Measurements from ENCODE around the gene OR6B2. TPM values are rescaled to one million over a fixed set of nuclear protein-coding genes. Genes with fewer than 3 reads are reported as not detected.

OR6B2 gene
- total and polyA plus RNA-seq, 2 experiments from 2014 or later: not detected

DNA sequence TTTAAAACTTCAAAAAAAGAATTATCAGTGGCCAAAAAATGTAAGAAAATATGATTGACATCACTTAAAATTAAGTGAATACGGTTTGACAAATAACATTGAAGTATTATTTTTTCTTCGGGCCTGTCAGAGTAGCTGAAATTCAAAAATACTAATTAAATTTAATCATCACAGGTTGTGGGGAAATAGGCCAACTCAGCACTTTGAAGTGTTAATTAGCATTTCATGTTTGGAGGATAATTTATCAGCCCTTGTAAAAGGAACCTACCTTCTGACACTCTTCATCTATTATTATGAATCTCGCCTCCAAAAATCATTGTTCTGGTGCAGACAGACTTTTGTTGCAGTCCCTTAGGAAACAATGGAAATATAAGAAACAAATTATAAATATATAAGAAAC is 40.7 kb upstream of the OR6B2 start:
- Histone ChIP-seq H4K20me1 (ENCODE audit: insufficient read depth) (no peaks in the 10 kb centered on the region), H3K79me2 (ENCODE audit: insufficient read depth) (no peaks in the 10 kb centered on the region), H3K4me1 (ENCODE audit: insufficient read depth) (no peaks in the 10 kb centered on the region), H3K4me2 (ENCODE audit: unreplicated experiment) (no peak overlapping the region), H3K36me3 (ENCODE audit: low read depth) (no peaks in the 10 kb centered on the region), H3K9ac (no peak overlapping the region), H3K27me3 (replicated peaks; ENCODE audit: insufficient read depth) (peaks cover 11% of the 10 kb centered on the region), H2AFZ (no peak overlapping the region), H3K9me2 (ENCODE audit: insufficient read depth) (no peaks in the 10 kb centered on the region), H3F3A (ENCODE audit: insufficient read depth) (no peaks in the 10 kb centered on the region), H3K27ac (no peak overlapping the region), H3K9me3 (ENCODE audit: low read depth) (no peaks in the 10 kb centered on the region), H3K4me3 (no peak overlapping the region)
- in situ Hi-C loops (cut with MboI): no loop called here
- no peak for DNase-seq
- TF ChIP-seq EZH2 (IDR thresholded peaks at IDR 0.05; ENCODE audit: insufficient read depth, poor library complexity, severe bottlenecking) (no peak), EZH2phosphoT487 (IDR thresholded peaks at IDR 0.05; ENCODE audit: insufficient read depth, low read depth) (no peak)
- WGBS, 2 experiments (ENCODE audit: low coverage in 1 of 2, low lambda C conversion rate in 2 of 2, missing lambda C conversion rate in 2 of 2): 45 to 47% methylated on average over 3 of the region's 3 CpGs

DNA sequence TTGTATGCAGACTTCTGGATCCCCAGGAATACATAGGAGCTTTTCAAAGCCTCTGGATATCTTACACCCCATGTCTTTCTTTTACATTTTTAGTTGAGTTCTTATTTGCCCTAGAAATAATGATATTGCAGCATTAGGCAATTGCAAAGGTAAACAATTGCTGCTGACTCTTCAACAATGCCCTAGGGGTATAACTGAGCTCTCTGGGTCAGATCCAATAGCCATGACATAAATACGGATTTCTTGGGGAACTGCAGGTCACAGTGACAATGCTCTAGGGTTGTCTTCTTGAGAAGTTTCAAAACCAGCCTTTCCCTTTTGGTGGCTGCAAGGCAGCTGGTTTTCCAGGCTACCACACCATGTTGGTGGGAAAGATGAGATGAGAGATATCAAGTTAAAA is 39.6 kb upstream of the OR6B2 start:
- Histone ChIP-seq H2AFZ (no peak overlapping the region), H3K4me1 (ENCODE audit: insufficient read depth) (no peaks in the 10 kb centered on the region), H3K36me3 (ENCODE audit: low read depth) (no peaks in the 10 kb centered on the region), H3F3A (ENCODE audit: insufficient read depth) (no peaks in the 10 kb centered on the region), H3K9me2 (ENCODE audit: insufficient read depth) (no peaks in the 10 kb centered on the region), H4K20me1 (ENCODE audit: insufficient read depth) (no peaks in the 10 kb centered on the region), H3K9me3 (ENCODE audit: low read depth) (no peaks in the 10 kb centered on the region), H3K27me3 (replicated peaks; ENCODE audit: insufficient read depth) (peaks cover 19% of the 10 kb centered on the region), H3K4me2 (ENCODE audit: unreplicated experiment) (no peak overlapping the region), H3K27ac (no peak overlapping the region), H3K9ac (no peak overlapping the region), H3K4me3 (no peak overlapping the region), H3K79me2 (ENCODE audit: insufficient read depth) (no peaks in the 10 kb centered on the region)
- 33 to 44% methylated on average over 1 of the region's 1 CpG for WGBS, 2 experiments (ENCODE audit: low coverage in 1 of 2, low lambda C conversion rate in 2 of 2, missing lambda C conversion rate in 2 of 2)
- DNase-seq: no peak
- in situ Hi-C loops (cut with MboI): no loop called here
- TF ChIP-seq EZH2phosphoT487 (IDR thresholded peaks at IDR 0.05; ENCODE audit: insufficient read depth, low read depth) (no peak), EZH2 (IDR thresholded peaks at IDR 0.05; ENCODE audit: insufficient read depth, poor library complexity, severe bottlenecking) (no peak)

- no peak for TF ChIP-seq EZH2 (IDR thresholded peaks at IDR 0.05; ENCODE audit: insufficient read depth, poor library complexity, severe bottlenecking)
- TF ChIP-seq EZH2phosphoT487 (IDR thresholded peaks at IDR 0.05; ENCODE audit: insufficient read depth, low read depth): no peak
- peaks cover 22% of the 10 kb centered on the region for H3K27me3 ChIP-seq (replicated peaks; ENCODE audit: insufficient read depth)
- in situ Hi-C loops (cut with MboI): no loop called here
- DNase-seq: no peak
- no peaks in the 10 kb centered on the region for H3K36me3 ChIP-seq (ENCODE audit: low read depth)
- no peak overlapping the region for H3K9ac ChIP-seq
- 39 to 46% methylated on average over 1 of the region's 1 CpG for WGBS, 2 experiments (ENCODE audit: low coverage in 1 of 2, low lambda C conversion rate in 2 of 2, missing lambda C conversion rate in 2 of 2)
- H3K4me3 ChIP-seq: no peak overlapping the region
- H3K27ac ChIP-seq: no peak overlapping the region
- no peaks in the 10 kb centered on the region for H3K9me2 ChIP-seq (ENCODE audit: insufficient read depth)
- no peak overlapping the region for H2AFZ ChIP-seq
- H3K4me2 ChIP-seq (ENCODE audit: unreplicated experiment): no peak overlapping the region
- H3K9me3 ChIP-seq (ENCODE audit: low read depth): no peaks in the 10 kb centered on the region
- no peaks in the 10 kb centered on the region for H3K4me1 ChIP-seq (ENCODE audit: insufficient read depth)
- no peaks in the 10 kb centered on the region for H3K79me2 ChIP-seq (ENCODE audit: insufficient read depth)
- no peaks in the 10 kb centered on the region for H4K20me1 ChIP-seq (ENCODE audit: insufficient read depth)
- H3F3A ChIP-seq (ENCODE audit: insufficient read depth): no peaks in the 10 kb centered on the region
Measured at GRCh38 chr2:240068193-240068592, 38.0 kb upstream of the OR6B2 start.

DNA sequence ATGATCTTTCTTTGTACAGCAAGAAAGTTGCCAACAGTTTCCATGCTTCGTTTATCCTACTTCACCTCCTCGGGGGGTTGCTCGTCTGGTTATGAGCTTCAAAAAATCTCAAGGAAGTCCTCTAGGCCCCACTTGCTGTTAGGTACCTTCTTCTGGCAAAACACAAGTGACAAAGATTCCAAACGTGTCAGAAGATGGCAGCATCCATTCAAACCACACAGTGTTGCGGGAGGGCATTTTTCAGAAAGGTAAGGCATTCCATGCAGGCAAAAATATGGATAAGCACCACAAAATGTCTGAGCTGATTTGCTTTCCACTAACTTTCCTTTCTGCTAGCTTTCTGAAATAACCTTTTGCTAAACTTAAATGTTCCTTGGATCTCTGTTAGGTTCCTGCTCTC is 36.3 kb upstream of the OR6B2 start:
- Histone ChIP-seq H3K4me3 (no peak overlapping the region), H4K20me1 (ENCODE audit: insufficient read depth) (no peaks in the 10 kb centered on the region), H3K27me3 (replicated peaks; ENCODE audit: insufficient read depth) (peaks cover 27% of the 10 kb centered on the region), H2AFZ (no peak overlapping the region), H3K9me2 (ENCODE audit: insufficient read depth) (no peaks in the 10 kb centered on the region), H3K36me3 (ENCODE audit: low read depth) (no peaks in the 10 kb centered on the region), H3K9ac (no peak overlapping the region), H3K9me3 (ENCODE audit: low read depth) (no peaks in the 10 kb centered on the region), H3K4me2 (ENCODE audit: unreplicated experiment) (no peak overlapping the region), H3F3A (ENCODE audit: insufficient read depth) (no peaks in the 10 kb centered on the region), H3K79me2 (ENCODE audit: insufficient read depth) (no peaks in the 10 kb centered on the region), H3K4me1 (ENCODE audit: insufficient read depth) (no peaks in the 10 kb centered on the region), H3K27ac (no peak overlapping the region)
- TF ChIP-seq EZH2phosphoT487 (IDR thresholded peaks at IDR 0.05; ENCODE audit: insufficient read depth, low read depth) (no peak), EZH2 (IDR thresholded peaks at IDR 0.05; ENCODE audit: insufficient read depth, poor library complexity, severe bottlenecking) (no peak)
- in situ Hi-C loops (cut with MboI): no loop called here
- DNase-seq: no peak
- WGBS, 2 experiments (ENCODE audit: low coverage in 1 of 2, low lambda C conversion rate in 2 of 2, missing lambda C conversion rate in 2 of 2): 44 to 49% methylated on average over 5 of the region's 5 CpGs

GRCh38 chr2:240064898-240065297 is 34.7 kb upstream of the OR6B2 start:
- Histone ChIP-seq H3K9me2 (ENCODE audit: insufficient read depth) (no peaks in the 10 kb centered on the region), H4K20me1 (ENCODE audit: insufficient read depth) (no peaks in the 10 kb centered on the region), H3K9me3 (ENCODE audit: low read depth) (no peaks in the 10 kb centered on the region), H3K9ac (no peak overlapping the region), H3K36me3 (ENCODE audit: low read depth) (no peaks in the 10 kb centered on the region), H3K4me2 (ENCODE audit: unreplicated experiment) (no peak overlapping the region), H3K79me2 (ENCODE audit: insufficient read depth) (no peaks in the 10 kb centered on the region), H3F3A (ENCODE audit: insufficient read depth) (no peaks in the 10 kb centered on the region), H3K27me3 (replicated peaks; ENCODE audit: insufficient read depth) (peaks cover 30% of the 10 kb centered on the region), H3K4me3 (no peak overlapping the region), H2AFZ (no peak overlapping the region), H3K27ac (no peak overlapping the region), H3K4me1 (ENCODE audit: insufficient read depth) (no peaks in the 10 kb centered on the region)
- in situ Hi-C loops (cut with MboI): no loop called here
- TF ChIP-seq EZH2phosphoT487 (IDR thresholded peaks at IDR 0.05; ENCODE audit: insufficient read depth, low read depth) (no peak), EZH2 (IDR thresholded peaks at IDR 0.05; ENCODE audit: insufficient read depth, poor library complexity, severe bottlenecking) (no peak)
- 49 to 58% methylated on average over 4 of the region's 4 CpGs for WGBS, 2 experiments (ENCODE audit: low coverage in 1 of 2, low lambda C conversion rate in 2 of 2, missing lambda C conversion rate in 2 of 2)
- no peak for DNase-seq
